HK-2 (cell line): ENCODE results near the gene UQCRH.
"Not testable (repeated sequence)": the region's sequence is repeated elsewhere in the genome, so short reads cannot be mapped to it uniquely, and the experiment has no call there.

Experiments used
- DNase-seq: peaks from one replicate; pipeline ENCODE4 v3.0.0-alpha.2; 2018; ENCODE audit not compliant: unreplicated experiment

Gene UQCRH

DNA sequence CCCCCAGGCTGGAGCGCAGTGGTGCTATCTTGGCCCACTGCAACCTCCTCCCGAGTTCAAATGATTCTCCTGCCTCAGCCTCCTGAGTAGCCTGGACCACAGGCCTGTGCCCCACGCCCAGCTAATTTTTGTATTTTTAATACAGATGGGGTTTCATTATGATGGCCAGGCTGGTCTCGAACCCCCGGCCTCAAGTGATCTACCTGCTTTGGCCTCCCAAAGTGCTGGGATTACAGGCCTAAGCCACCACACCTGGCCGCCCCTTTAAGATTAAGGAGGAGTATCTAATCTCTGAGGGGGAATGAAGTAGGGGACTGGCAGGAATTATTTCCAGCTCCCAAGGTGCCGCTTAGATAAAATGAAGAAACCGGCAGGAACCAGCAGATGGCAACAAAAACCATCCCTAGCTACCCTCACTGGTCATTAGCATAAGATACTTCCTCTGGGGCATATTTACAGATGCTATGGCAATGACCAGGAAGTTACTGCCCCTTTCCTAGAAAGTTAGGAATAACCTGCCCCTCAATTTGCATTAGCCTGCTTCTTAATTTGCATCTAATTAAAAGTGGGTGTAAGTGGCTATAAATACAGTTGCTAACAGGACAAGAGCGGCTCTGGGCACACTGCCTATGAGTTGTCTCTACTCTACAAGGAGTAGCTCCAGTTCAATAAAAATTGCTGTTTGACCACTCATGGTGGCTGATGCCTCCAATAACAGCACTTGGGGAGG lies 30.0 kb downstream of the UQCRH start:
- no peak for DNase-seq

DNA sequence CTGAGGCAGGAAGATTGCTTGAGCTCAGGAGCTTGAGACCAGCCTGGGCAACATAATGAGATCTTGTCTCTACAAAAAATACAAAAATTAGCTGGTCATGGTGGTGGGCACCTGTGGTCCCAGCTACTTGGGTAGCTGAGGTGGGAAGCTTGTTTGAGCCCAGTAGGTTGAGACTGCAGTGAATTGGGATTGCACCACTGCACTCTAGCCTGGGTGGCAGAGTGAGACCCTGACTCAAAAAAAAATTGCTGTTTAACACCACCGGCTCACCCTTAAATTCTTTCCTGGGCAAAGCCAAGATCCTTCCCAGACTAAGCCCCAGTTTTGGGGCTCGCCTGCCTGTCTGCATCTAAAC lies 30.5 kb downstream of the UQCRH start:
- no peak for DNase-seq

DNA sequence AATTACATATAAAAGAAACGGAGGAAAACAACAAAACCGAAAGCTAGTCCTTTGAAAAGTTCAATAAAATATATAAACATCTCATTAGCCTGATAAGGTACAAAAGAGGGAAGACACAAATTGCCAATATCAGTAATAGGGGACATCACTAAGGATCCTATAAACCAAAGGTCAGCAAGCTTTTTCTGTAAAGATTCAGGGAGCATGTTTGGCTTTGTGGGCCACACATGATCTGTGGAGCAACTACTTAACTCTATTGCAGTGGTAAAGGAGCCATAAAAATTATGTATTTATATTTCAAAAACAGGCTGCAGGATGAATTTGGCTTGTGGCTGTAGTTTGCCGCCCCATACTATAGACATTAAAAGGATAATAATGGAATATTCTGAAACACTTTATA lies 31.6 kb downstream of the UQCRH start:
- DNase-seq: no peak

DNA sequence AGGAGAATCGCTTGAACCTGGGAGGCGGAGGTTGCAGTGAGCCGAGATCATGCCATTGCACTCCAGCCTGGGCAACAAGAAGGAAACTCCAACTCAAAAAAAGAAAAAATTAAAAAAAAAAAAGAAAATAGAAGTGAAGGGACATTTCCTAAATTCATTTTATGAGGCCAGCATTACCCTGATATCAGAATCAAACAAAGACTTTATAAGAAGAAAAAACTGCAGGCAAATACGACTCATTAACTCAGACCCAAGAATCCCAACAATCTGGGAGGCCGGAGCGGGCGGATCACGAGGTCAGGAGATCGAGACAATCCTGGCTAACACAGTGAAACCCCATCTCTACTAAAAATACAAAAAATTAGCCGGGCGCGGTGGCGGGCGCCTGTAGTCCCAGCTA lies 33.9 kb downstream of the UQCRH start:
- DNase-seq: not testable (repeated sequence)

DNA sequence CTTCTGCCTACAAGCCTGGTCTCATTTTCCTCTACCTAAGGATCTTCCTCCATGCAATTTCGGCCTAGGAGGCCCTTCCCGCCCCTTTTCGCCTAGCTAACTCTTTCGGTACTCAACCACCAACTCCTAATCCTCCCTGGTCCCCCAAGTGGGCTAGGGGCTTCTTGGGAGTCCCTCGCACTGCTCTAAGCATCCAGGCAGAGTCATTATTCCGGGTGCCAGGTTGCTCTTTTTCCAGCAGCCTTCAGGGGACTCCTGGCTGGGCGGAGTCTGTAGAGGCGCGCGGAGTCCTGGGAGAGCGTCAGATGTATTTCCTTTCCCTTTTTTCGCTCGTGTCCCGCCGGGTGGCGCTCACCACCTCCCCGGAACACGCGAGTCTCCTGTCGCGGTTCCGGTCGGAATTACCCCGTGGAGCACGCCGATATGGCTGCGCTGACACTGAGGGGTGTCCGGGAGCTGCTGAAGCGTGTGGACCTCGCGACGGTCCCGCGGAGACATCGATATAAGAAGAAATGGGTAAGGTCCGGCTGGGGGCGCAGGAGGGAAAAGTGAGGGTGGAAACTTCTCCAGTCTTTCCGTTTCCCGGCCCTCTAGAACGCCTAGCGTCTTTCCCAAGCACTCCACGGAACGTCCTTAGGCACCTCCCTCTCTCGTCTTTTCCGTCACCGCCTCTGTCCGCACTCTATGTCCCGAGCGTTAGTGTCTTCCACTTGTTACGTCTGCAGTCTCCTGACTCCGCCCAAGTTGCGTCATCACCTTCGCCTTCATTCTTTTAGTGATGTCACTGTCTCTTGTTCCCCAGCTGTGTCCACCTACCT lies 37.1 kb downstream of the UQCRH start, which contains the start of gene NSUN4:
TSS of gene NSUN4 (plus strand) at position 404 of the 818 bp plus-strand sequence. CDS start at position 424, 20 bp downstream.
- DNase-seq: peak; percentile 91

DNA sequence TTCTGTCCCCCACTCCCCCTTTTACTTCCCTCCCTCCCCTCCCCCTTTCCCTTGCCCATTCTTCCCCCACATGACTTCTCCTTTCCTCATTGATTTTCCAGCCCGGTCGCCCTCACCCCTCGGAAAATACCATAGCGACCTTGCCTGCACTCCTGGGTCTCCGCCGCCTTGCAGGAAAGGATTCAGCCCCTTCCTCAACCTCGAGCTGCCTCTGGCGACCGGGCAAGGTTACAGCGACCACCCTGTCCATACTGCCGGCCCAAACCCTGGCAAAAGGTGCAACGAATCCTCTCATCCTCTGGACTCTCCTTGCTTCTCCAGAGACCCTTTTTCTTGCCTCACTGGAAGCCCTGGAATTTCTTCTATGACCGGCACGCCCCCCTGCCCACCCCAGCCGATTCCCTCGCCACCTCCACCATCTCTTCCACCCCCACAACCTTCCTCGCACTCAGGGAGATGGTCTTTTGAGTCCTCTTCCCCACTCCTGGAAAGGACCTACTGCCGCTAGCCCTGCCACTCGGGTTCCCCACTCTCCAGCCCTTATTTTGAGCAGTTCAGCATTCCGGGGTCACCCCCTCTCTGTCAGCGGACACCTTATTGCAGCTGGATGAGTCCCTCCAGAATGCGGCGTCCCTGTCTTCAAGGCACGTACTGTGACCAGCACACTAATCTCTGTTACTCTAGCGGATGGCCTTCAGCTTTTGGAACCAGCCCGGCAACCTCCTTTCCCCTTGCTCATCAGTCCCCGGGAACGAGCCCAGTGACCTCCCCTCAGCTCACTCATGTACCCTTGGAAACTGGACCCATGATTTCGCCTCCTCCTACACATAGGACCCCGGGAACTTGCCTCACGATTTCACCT lies 38.0 kb downstream of the UQCRH start:
- DNase-seq: no peak

DNA sequence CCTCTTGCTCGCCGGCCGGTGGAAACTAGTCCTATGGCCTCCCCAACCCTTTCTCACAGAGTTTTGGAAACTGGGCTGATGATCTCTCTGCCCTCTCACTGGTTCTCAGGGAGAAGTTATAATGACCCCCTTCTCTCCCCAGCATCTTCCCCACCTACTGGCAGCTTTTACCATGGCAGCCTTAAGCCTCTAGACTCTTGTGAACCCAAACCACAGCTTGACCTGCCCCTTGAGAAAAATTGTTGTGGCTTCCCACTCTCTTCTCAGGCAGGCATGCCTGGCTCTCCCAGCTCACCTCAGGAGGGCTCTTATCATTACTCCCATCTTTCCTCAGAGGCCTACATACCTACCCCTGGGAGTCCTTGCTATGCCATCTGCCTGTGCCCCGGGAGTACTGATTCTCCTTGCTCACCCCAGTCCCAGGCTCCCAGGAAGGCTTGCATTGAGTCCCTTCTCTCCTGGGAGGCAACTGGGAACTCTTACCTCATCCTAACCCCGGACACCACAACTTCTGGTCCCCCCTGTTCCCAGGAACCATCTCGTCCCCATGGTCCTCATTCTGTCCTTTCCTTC lies 38.7 kb downstream of the UQCRH start:
- peak; percentile 21 for DNase-seq

DNA sequence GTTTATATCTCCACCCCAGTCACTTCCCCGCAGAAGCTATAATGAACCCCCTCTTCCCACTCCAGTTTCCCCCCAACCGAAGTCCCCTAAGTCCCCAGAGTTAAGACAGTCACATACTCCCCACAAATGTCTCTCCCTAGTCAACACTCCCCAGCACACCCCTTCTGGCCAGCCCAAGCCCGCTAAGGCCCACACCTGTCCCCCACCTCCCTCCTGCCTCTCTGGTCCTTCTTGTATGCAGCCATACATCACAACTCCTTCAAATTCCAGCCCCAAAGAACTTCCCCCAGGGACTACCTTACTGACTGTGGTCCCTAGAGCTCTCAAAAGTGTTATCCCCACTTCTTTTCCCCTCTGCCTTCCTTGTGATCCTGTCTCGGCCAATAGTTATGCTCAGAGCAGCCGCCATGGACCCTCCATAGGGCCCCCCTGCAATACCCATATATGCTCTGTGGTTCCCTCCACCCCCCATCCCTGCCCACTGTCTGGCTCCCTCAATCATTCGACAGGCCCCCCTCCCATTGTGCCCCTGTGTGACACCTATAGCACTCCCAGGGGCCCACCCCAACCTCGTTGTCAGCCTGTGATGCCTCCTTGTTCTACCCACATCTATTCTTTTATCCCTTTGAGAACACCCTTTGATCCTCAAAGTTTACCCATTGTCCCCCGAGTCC lies 39.3 kb downstream of the UQCRH start:
- DNase-seq: no peak

DNA sequence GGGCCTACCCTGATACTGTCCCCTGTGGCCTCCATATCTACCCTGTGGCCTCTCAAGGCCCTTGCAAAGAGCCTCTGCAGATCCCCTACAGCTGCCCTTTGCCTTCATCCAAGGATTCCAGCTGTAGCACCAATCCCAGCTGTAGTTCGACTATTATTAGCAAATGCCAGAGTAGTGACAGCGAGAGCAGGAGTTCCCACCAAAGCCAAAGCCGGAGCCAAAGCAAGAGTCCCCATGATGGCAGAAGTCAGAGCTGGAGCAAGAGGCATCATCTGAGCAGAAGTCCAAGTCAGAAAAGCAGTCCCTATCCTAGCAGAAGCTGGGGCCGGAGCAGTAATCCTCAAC lies 39.8 kb downstream of the UQCRH start:
- no peak for DNase-seq

DNA sequence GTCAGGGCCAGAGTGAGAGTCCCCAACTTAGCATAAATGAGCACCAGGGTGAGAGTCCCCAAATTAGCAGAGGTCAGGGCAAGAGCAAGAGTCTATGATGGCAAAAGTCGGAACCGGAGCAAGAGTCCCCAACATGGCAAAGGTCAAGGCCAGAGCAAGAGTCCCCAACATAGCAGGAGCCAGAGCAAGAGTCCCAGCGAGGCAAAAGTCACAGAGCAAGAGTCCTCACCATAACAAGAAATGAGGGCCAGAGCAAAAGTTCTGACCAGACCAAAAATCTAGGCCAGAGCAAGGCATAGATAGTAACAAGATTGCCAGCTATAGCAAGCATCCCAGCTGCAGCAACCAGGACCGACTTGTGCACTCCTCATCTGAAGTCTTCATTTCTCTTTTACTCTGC lies 40.2 kb downstream of the UQCRH start:
- DNase-seq: no peak

DNA sequence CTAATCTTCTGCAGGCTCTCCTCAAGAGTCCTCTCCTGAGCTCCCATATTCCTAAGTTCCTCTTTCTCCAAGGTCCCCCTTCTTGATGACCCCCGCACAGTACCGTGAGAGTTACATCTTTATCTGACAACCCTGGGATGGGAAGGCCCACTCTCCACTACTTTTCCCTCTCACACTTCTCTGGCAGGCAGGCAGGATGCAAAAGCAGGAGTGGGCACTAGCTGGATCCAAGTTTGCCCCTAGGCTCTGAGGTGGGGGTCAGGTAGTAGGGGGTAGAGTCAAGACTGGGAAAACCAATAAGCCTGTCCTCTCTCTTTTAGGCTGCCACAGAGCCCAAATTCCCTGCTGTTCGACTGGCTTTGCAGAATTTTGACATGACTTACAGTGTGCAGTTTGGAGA lies 41.0 kb downstream of the UQCRH start:
- DNase-seq: no peak

DNA sequence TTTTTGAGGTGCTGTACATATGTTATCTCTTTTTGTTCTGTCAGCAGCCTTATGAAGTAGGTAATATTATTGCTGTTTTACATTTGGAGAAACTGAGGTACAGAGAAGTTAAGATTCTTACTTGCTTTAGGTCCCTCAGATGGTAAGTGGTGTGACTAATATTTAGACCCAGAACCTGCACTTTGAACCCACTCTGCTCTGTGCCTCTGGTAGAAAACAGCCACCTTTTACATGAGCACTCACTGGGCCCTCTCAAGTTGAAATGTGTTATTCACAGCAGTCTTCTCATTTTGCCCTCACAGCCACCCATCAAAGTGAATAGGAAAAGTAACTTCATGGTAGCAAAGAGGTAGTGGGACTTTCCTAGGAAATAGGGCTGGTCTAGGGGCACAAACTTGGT lies 41.8 kb downstream of the UQCRH start:
- no peak for DNase-seq

DNA sequence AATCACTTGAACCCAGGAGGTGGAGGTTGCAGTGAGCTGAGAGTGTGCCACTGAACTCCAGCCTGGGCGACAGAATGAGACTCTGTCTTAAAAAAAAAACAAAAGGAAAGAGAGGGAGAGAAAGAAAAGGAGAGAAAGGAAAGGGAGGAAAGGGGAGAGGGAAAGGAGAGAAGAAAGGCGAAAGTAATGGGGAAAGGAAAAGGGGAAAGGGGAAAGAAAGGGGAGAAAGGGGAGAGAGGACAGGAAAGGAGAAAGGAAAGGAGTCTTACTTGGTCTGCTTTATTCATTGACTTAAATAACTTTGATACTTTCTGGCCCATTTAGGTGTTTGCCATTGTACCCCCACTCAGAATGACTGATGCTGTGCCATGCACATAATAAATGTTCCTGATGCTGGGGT lies 48.9 kb downstream of the UQCRH start:
- no peak for DNase-seq

DNA sequence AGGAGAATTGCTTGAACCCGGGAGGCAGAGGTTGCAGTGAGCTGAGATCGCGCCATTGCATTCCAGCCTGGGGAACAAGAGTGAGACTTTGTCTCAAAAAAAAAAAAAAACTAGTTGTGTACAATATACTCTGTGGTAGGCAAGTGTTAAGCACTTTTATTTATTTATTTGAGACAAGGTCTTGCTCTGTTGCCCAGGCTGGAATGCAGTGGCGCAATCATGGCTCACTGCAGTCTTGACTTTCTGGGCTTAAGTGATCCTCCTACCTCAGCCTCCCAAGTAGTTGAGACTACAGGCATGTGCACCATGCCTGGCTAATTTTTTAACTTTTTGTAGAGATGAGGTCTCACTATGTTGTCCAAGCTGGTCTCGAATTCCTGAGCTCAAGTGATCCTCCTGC lies 52.4 kb downstream of the UQCRH start:
- DNase-seq: not testable (repeated sequence)

DNA sequence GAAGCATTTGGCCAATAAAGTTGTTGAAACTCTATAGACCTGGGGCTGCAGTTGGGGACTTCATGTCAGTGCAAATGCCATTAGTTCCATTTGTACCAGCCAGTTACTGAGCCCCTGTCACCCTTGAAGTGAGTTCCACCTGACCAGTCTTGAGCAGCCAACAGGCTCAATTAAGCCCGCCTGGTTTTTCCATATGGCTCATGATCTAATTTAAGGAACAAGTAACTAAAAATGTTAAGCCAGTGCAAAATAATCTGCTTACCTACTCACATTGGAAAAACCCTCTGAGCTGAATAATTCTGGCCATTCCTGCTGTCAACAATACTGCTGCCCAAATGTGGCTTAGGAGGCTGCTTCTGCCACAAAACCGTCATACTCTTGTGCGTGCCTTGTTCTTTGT lies 58.7 kb downstream of the UQCRH start:
- no peak for DNase-seq

DNA sequence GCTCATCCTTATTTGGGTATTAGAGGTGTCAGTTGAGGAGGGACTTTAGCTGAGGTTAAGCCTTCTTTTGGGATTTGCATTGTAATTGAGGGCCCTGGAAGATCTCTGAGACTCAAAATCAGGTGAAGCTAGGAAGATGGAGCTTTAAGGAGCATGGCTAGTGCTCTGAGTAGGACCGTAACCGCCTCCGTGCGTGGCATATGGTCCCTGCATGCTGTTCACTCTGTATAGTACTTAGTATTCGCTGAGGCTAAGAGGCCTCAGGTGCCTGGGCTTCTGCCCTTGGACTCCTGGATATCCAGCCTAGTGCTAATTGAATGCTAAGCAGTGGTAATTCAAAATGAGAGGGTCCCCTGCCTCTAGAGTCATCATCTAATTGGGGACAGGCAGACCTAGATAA lies 59.6 kb downstream of the UQCRH start:
- no peak for DNase-seq

DNA sequence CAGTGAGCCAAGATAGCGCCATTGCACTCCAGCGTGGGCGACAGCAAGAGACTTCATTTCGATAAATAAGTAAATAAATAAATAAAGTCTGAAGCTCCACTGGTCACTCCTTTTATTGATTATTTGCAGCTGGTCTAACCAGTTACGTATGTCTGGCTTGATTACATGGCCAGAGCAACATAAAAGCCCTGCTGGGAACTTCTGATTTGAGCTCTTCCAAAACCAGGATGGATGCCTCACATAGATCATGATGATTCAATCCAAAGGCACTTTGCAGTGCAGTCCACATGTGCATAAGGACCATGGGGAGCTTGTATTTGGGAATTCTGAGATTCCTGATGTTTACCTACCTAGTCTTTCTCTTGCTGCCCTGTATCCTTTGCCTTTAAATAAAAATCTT lies 61.1 kb downstream of the UQCRH start:
- DNase-seq: no peak

DNA sequence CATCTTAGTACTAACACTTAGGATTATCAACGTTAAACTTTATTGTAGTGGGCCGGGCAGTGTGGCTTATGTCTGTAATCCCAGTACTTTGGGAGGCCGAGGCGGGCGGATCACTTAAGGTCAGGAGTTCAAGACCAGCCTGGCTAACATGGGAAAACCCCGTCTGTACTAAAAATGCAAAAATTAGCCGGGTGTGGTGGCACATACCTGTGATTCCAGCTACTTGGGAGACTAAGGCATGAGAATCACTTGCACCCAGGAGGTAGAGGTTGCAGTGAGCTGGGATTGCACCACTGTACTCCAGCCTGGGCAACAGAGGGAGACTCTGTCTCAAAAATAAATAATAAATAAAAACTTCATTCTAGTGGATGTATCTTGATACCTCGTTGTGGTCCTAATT lies 62.3 kb downstream of the UQCRH start:
- not testable (repeated sequence) for DNase-seq
